ENCODE data around the gene ALLC.
"Not testable (repeated sequence)": the region's sequence is repeated elsewhere in the genome, so short reads cannot be mapped to it uniquely, and the experiment has no call there.

ALLC gene

DNA sequence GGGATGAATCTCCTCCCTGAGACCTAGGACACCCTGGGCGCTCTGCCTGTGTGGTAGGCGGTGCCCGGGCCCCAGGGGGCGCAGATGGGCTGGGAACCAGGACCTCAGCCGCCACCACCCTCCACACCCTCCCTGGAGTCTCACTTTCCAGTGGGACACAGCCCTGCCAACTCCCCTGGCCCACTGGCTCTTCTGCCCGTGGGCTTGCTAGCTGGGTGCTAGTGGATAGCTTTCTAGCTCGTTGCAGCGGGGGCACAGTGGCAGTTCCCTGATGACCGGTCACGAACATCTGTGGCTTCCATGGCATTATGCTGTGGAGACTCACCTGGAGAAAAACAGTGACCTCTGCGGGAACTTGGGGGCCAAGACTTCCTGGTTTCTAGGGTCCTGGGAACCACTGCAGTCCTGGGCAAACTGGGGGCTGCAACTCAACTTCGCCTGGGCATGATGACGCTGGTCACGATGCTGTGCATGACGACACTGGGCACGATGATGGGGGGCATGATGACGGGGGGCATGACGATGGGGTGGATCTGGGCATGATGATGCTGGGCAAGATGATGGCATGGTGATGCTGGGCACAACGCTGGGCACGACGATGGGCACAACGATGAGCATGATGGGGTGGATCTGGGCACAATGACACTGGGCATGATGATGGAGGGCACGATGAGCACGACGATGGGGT lies 31.0 kb upstream of the ALLC start:
- DNase-seq, result no peak

DNA sequence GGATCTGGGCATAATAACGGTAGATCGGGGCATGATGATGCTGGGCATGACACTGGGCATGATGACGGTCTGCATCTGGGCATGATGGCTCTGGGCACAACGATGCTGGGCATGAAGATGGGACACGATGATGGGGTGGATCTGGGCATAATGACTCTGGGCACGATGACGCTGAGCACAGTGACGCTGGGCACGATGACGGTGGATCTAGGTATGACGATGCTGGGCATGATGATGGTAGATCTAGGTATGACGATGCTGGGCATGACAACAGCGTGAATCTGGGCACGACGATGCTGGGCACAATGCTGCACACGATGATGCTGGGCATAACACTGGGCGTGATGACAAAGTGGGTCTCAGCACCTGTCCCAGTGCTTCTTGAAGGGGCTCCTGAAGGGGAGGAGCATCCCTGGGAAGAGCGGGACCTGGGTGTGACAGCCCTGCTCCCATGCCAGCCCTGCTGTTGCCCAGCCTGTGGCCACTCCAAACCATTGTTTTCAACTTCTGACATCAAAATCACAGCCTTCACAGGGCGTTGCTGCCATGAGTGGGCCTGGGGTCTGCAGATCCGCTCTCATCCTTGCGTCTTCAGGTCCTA lies 30.4 kb upstream of the ALLC start:
- DNase-seq, result no peak

DNA sequence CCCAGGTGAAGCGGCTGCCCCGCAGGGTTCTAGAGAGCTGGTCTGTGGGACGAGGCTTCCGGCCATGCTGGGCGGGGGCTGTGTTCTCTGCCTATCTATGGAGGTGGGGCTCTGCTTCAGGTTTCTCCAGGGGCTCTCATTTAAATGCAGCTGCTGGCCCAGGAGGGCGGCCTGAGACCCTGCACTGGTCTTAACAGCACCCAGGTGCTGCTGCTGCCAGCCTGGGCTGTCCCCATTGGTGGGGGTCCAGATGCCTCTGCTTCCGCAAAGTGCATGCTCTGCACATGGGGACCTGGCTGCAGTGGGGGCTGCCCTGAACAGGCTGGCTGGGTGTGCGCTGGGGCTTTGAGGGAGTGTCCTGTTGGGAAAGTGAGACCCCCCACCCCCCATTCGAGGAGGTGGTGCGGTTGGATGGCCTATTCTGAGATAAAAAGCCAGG lies 29.7 kb upstream of the ALLC start:
- no peak for DNase-seq

DNA sequence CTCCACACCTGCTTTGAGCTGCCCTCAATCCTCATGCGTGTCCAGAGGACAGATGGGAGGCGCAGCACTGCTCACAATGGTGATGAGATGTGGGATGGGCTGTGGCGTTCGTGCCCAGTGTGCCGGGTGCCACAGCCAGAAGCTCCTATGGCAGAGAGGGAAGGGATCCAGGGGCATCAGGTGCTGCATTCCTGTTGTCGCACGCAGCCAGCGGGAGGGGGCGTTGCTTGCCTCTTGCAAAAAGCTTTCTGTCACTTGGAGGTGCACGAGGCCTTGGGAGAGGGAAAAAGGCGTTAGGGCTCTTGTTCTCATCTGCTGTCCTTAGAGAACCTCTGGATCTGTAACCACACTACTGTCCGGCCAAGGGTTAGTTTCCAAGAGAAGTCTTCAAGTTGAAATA lies 29.2 kb upstream of the ALLC start:
- no peak for DNase-seq

DNA sequence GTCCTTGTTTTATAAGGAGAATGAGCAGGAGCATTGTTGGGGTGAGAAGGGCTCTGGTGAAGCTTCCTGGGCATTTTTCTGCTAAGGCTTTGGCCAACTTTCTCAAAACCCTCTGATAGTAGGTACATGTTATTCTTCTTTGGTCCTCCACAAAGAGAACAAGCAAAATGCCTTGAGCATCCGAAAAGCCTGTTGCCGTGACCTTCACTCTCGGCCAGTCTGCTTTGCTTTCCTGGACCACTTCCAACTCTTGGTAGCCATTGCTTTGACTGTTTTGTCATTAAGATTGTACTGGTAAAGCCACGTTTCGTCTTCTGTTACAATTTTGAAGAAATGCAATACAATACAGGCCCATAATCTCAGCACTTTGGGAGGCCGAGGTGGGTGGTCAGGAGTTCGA lies 27.4 kb upstream of the ALLC start:
- DNase-seq, result no peak

DNA sequence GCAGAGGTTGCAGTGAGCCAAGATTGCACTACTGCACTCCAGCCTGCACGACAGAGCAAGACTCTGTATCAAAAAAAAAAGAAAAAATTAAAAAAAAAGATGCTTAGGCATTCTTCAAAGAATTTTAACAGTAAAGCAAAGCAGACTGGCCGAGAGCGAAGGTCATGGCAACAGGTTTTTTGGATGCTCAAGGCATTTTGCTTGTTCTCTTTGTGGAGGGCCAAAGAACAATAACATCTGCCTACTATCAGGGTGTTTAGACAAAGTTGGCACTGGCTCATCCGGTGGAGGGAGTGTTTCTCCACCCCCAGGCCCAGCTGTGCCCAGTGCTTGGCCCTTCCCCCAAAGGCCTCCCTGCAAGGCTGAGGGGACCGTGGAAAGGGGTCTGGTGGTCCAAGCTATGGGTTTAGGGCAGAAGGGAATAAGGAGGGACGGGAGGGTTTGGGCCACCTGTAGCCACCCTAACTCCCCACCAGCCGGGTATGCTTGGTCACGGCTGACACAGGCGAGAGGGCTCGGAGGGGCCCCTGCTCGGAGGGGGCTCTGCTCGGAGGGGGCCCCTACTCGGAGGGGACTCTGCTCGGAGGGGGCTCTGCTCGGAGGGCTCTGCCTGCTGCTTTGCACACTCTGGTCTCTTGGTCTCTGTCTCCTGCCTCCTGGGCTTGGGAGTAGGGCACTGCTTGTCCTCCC lies 26.7 kb upstream of the ALLC start:
- no peak for DNase-seq

DNA sequence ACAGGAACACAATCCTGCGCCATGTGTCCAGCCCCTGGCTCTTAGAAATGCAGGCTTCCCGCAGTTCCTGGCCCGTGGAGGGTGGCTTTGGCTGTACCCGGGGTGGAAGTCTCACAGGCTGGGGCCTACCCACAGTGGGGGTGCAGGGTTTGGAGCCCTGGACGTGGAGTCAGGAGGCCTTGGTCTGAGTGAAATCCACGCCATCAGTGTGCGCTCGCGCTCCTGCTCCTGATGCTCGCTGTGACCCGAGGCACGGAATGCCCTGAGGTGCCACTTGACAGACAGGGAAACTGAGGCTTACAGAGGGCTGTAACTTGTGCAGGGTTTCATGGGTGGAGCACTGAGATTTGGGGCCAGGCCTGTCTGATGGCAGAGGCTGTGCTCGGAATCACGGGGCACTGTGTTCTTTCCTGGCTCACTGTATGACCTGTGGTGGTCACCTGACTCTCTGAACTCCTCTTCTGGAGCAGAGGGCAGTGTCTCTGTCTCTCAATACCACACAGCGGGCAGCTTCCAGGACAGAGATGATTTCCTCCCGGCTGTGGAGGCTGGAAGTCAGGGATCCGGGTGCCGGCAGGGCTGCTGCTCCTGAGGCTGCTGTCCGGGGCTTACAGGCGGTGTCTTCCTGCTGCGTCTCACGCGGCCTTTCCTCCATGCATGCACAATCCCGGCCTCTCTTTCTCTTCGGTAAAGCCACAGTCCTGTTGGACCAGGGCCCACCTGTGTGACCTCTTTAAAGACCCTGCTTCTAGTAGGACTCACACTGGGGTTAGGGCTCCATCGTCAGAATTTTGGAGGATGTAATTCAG lies 25.9 kb upstream of the ALLC start:
- DNase-seq, result no peak

DNA sequence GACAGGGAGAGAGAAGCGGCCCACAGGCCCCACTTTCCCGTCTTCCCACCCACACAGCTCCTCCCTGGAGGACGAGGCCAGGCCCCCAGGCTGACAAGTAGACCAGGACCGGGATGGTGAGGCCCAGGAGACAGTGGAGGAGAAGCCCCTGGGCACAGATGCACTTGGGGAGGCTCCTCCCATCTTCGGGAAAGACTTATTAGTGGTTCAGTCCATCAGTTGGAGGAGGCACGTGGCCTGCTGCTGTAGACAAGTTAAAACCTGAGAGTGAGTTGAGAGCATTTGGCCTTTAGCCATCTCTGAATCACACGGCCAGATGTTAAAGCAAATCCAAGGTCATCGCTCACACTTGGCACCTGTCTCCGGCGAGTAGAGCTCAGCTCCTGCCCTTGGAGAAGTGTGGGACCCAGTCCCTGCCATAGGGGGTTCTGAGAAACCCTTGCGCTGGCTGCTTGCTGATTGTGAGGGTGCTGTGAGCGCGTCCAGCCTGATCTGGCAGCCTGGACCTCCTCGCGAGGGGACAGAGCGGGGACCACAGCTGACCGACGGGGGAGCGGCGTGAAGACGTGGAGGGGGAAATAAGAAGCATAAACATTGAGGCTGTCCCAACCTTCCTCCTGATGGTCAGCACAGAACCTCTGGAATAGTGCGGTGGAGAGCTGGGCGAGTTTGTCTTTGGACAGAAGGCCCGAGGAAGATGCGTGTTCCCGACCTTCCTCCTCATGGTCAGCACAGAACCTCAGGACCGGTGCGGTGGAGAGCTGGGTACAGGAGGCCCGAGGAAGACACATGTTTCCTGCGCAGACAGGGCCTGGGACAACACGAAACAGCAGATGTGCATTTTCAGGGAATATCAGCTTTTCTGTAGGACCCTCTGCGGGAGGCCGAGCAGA lies 24.7 kb upstream of the ALLC start:
- no peak for DNase-seq

DNA sequence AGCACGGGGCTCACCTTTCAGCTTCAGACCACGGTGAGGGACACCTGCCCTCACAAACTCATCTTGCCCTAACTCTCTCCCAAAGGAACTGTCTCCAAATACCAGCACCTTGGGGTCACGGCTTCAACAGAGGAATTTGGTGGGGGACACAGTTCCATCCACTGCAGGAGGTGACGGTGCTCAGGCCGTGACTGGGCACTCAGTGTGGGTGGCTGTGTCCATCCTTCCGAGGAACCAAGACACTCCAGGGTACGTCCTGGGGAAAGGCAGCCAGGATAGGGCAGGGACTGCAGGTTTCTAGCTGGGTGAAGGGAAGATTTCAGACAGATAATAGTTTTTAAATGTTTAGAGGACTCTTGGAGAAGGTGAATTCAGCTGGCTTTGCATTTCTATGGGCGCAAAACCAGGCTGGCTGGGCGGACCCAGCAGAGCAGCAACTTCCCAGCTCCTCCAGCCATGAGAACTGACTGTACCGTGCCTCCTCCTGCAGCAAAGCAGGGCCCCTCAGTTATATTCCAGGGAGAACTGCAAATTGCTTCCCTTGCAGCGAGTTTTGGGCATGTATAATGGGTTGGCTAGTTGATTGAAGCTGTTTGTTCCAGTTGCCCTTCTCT lies 23.9 kb upstream of the ALLC start:
- DNase-seq, result no peak

DNA sequence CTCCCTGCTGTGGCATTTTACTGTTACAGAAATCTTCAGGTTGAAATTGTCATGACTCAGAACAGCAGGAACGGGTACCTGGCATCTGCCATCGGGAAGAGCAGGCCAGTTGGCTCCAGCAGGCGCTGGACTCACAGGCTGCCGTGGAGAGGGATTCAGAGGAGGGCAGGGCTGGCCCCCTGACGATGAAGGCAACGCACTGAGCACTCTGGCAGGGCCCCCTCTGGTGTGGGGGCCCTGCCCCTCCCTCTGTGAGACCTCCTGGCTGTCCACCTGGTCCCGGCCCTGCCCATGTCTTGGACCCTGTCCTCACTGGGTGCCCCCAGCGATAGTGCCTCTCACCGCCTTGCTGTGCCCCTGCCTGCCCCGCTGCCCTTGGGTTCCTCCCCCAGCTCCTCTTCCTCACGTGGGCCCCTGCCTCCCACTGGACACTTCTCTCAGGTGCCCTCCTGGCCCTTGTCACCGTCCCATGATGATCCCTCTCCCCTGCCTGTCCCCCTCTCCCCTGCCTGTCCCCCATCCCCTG lies 23.3 kb upstream of the ALLC start:
- DNase-seq, result no peak

DNA sequence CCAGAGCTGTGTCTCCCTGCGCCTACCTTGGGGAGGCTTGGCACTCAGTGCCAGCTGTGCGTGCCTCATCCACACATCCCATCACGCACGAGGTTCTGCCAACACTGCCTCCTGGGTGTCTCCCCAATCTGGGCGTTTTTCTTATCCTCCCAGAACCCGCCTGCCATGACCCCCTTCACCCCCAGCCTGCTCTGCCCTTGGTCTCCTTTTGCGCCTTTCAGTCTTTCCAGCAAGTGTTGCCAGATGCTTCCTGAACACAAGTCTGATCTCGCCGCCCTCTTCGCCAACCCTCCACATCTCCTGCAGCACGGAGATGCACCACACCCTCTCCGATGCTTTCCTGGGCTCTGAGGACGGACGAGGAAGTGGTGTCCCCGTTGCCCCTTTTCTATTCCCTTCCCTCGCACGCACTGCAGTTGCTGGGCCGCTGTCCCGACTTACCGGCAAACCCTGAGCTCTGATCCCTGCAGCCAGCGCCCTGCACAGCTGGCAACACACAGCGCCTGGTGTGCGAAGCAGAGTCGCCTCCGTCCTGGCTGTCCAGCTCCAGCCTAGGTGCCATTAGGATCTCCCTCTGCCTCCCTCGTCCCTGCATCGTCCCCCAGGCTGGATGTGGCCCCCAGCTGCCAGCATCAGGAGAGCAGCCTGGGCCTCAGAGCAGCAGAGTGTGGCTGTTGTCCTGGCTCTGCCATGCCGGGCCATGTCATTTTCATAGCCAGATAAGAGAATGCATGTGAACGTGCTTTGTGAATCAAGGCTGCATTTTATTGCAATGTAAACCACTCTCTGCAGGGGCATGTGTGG lies 22.6 kb upstream of the ALLC start:
- DNase-seq, result no peak

DNA sequence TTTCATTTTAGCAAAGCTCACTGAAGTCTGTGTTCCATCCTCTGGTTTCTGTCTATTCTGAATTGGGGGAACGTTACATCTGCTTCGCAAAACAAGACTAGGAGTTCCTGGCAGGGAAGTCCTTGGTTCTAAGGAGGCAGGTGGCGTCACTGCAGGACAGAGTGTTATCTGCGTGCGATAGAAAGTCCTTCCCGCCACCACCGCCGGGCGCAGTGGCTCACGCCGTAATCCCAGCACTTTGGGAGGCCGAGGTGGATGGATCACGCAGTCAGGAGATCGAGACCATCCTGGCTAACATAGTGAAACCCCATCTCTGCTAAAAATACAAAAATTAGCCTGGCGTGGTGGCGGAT lies 22.0 kb upstream of the ALLC start:
- DNase-seq, result not testable (repeated sequence)

DNA sequence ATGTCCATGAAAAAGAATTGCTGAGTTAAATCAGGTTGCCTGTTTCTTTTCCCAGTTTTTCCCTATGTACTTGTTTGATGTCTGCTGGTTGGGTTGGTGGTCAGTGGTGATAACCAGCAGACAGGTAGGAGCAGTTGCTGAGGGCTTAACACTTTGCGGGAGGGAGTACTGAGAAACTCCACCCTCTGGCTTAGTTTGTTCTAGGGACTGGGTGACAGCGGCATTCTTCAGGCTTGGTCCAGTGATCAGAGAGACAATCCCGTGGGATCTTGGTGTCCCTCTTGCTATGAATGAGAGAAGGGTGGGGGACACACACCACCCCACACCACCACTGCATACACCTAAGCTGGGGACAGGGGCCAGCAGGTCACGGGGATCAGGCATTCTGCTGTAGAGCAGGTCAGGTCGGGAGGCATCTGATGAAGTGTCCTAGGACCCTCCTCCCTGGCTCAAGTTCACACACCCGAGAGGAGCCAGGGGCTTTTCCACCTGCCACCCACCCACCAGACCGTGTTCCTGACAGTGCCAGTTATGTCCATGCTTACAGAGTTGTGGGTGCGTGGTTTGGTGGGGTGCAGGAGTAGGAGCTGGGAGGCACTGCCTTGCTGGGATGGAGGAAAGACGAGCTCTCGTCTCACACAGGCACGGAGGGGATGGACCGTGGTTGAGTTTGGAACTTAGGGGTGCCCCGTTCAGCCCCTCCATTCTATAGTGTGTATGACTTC lies 21.3 kb upstream of the ALLC start:
- DNase-seq, result no peak

DNA sequence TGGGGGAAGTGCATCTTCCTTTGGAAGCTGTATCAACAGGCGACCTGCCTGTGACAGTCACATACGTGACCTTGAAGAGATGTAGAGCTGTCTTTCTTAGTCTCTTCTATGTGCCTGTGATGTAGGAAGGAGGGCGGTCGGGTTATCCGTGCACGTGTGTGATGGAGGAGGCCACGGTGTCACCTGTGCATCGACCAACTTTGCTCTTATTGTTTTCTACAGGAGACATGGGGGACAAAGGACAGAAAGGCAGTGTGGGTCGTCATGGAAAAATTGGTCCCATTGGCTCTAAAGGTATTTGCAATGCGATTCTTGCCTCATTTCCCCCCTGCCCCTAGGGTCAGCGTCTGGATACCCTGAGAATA lies 20.7 kb upstream of the ALLC start:
- no peak for DNase-seq

DNA sequence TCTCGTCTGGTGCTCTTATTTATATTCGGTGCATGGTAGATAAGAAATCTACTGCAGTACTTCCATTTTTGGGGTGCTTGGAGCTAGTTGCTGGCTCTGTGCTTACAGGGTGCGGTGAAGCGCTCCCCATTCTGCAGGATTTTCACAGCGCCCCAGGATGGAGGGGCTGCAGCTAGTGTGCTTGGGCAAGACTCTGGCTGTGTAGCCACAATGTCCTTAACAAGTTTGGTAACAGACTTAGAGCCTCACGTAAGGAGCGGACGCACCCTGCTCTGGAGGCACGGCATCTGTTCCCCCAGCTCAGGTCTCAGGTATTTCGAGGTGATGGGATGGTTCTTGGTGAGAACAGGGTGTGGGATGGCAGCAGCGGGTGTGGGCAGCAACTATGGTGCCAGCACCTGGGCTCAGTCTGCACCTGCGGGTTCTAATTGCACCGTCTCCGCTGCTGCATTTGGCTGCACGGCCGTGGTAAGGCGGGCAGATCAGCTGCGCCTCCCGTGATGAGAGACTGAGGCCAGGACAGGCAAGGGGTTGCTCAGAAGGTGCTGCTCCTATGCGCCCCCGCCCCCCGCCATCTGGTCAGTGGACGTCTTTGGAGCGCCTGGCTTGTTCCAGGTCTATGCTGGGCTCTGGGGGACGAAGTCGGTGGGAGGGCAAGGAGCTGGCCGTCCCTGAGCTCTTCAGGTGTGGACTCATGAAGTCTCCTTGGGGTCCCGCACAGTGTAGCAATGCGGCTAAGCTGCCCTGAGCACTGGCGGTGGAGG lies 20.1 kb upstream of the ALLC start:
- DNase-seq, result no peak

DNA sequence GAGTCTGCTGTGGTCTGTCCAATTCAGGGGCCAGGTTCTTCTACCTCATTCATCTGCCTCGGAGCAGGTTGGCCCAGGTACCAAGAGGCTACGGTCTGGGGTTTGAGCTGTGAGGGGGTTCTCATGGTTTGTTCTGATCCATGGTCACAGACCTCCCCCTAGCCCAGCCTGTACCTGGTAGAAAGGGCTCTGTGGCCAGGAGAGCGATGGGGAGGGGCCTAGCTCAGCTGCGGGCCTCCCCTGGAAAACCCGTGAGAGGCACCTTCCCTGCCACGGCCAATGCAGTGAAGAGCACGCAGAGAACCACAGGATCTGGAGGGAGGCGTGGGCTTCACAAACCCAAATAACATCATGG lies 19.6 kb upstream of the ALLC start:
- DNase-seq, result no peak

DNA sequence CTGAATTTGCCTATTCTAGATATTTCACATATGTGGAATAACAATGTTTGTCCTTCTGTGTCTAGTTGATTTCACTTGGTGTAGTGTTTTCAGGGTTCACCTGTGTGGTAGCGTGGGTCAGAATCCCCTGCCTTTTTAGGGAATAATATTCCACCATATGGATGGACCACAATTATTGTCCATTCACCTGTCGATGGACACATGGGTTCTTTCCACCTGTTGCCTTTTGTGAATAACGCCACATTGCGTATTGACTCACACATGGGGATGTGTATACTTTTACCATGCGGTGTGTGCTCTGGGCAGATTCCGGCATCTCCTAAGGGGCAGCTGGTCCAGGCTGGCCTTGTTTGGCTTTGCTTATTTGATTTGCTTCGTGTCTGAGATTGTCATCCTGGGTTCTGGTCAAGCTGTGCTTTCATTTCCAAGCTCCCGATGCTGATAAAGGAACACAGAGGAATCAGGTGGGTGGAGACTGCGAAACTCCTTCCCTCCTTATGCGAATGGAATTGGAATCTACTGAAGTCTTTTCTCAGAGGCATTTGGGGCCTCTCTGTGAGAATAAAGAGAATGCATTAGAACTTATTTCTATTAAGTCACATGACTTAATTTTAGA lies 18.9 kb upstream of the ALLC start:
- DNase-seq, result no peak

DNA sequence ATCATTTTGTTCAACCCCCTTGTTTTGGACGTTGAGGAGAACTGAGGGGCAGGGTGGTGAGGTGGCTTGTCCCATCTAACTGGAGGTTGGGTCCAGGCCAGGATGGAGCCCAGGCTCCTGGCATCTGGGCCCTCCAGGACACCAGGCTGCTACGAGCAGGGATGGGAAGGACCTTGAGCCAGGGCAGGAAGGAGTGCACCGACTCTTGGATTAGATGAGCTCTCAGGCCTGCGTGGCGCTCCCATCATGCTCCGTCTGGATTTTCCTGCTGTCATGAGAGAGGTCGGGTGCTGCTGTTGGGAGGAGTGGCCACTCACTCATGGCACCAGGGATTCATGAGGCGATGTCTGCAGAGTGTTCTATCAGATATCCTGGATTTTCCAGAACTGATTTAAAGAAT lies 18.3 kb upstream of the ALLC start:
- no peak for DNase-seq

DNA sequence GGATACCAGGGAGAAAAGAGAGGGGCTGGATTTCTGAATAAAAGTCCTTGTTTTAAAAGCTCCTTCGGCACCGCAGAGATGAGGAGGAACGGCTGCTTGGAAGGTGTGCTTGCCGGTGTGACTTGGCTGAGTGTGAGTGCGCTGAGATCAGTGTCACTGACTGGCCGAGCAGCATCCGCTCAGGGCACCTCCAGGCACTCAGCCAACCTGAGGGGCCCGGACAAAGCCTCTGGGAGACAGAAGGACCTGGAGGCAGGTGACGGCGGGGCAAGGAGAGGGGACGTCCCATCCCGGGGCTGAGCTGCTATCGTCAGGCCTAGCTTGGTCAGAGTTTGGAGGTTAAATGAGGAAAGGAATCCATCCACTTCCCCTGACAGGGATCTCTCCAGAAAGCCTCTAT lies 16.8 kb upstream of the ALLC start:
- DNase-seq, result no peak

All from suppressor macrophage treated with lipopolysaccharide for 4 hours (primary cell).